K562 (cell line): ENCODE data around the gene SERPIND1. TPM values are rescaled to one million over a fixed set of nuclear protein-coding genes. Genes with fewer than 3 reads are reported as not detected.

Experiments
- ARID3B ChIP-seq: fragments of 250-450 bp; sonication (Bioruptor Pico); IDR thresholded peaks from 2 replicates; pipeline ENCODE4 v1.4.0; 2020; ENCODE audit warnings: borderline replicate concordance
- ATF3 ChIP-seq, 2 experiments: fragments of 450-650 bp in 1 of 2; sonication (generic) in 1 of 2; formaldehyde crosslinking in 1 of 2; IDR thresholded peaks in 1 of 2; conservative IDR thresholded peaks in 1 of 2; 2 replicates each; pipeline versions ENCODE4 v1.6.1 to v1.8.1; 2016 to 2023; ENCODE audit warnings: mild to moderate bottlenecking in 2 of 2, moderate library complexity in 2 of 2, inconsistent platforms in 1 of 2, missing genetic modification reagents in 1 of 2
- CSDE1 ChIP-seq, 2 experiments: fragments of 450-650 bp; IDR thresholded peaks; 2 replicates each; pipeline ENCODE4 v1.6.1; 2016; ENCODE audit warnings: mild to moderate bottlenecking in 1 of 2
- E2F4 ChIP-seq: sonication (generic); formaldehyde crosslinking; IDR thresholded peaks from 2 replicates; pipeline ENCODE4 v1.8.0; 2022; ENCODE audit warnings: mild to moderate bottlenecking, low read depth, missing genetic modification reagents
- GMEB1 ChIP-seq: fragments of 250-450 bp; sonication (Bioruptor Pico); IDR thresholded peaks from 2 replicates; pipeline ENCODE4 v1.4.0; 2020; ENCODE audit warnings: mild to moderate bottlenecking
- HDAC2 ChIP-seq: fragments of 450-650 bp; IDR thresholded peaks from 2 replicates; pipeline ENCODE4 v1.6.1; 2016; ENCODE audit warnings: mild to moderate bottlenecking
- JUND ChIP-seq, 2 experiments: IDR thresholded peaks; 2 replicates in 1 of 2; 3 replicates in 1 of 2; pipeline ENCODE4 v1.6.1; 2011; ENCODE audit warnings: borderline replicate concordance in 2 of 2, low read depth in 2 of 2, low read length in 2 of 2, improper control_type of control experiment in 1 of 2, missing biosample characterization in 1 of 2, missing genetic modification characterization in 1 of 2, missing genetic modification reagents in 1 of 2
- MAX ChIP-seq: sonication (generic); formaldehyde crosslinking; IDR thresholded peaks from 2 replicates; pipeline ENCODE4 v1.9.0; 2022; ENCODE audit warnings: mild to moderate bottlenecking, missing genetic modification reagents
- MLX ChIP-seq, 2 experiments: fragments of 450-650 bp in 1 of 2; sonication (generic) in 1 of 2; formaldehyde crosslinking; conservative IDR thresholded peaks; 2 replicates each; pipeline versions ENCODE4 v1.4.0 to v1.8.1; 2020 to 2022; ENCODE audit warnings: mild to moderate bottlenecking in 1 of 2, missing genetic modification reagents in 1 of 2
- NEUROD1 ChIP-seq: fragments of 150-350 bp; IDR thresholded peaks from 2 replicates; pipeline ENCODE4 v1.6.1; 2014; ENCODE audit warnings: borderline replicate concordance, low read length, low read depth; ENCODE audit not compliant: partially characterized antibody
- NFIX ChIP-seq: fragments of 250-450 bp; sonication (Bioruptor Pico); IDR thresholded peaks from 2 replicates; pipeline ENCODE4 v1.4.0; 2020; ENCODE audit warnings: low read depth, mild to moderate bottlenecking, moderate library complexity
- TEAD1 ChIP-seq, 2 experiments: fragments of 450-650 bp in 1 of 2; sonication (generic) in 1 of 2; formaldehyde crosslinking; IDR thresholded peaks; 2 replicates each; pipeline versions ENCODE4 v1.4.0 to v1.8.0; 2020 to 2022; ENCODE audit warnings: mild to moderate bottlenecking in 2 of 2, missing genetic modification reagents in 1 of 2
- USF1 ChIP-seq: sonication (generic); formaldehyde crosslinking; IDR thresholded peaks from 2 replicates; pipeline ENCODE4 v1.9.0; 2022; ENCODE audit warnings: mild to moderate bottlenecking, missing genetic modification reagents
- ZFP91 ChIP-seq: sonication (generic); formaldehyde crosslinking; IDR thresholded peaks from 2 replicates; pipeline ENCODE4 v1.8.0; 2022; ENCODE audit warnings: mild to moderate bottlenecking, missing genetic modification reagents
- ZNF121 ChIP-seq: sonication (generic); formaldehyde crosslinking; conservative IDR thresholded peaks from 2 replicates; pipeline ENCODE4 v1.8.0; 2022; ENCODE audit warnings: missing genetic modification reagents
- polyA plus RNA-seq, 8 experiments: library from polyadenylated mRNA; depleted of rRNA in 4 of 8; stranded (reverse) in 5 of 8; unstranded in 3 of 8; fragments of >200 nt; fragmentation: Nextera tagmentation in 2 of 8; fragmentation: Illumina TruSeq in 1 of 8; extraction: Ambion mirVana in 2 of 8; extraction: Trizol in 1 of 8; gene quantifications; 2 replicates each; pipeline versions ENCODE4 v1.2.1 to v1.2.3, GENCODE V29; 2011 to 2014; ENCODE audit warnings: inconsistent platforms in 1 of 8, missing spikeins in 1 of 8
- total RNA-seq, 7 experiments: library from RNA; depleted of rRNA in 6 of 7; stranded (reverse); fragments of >200 nt in 6 of 7; fragmentation: Illumina TruSeq in 2 of 7; extraction: Trizol in 2 of 7; gene quantifications; 2 replicates each; pipeline versions ENCODE4 v1.2.1 to v1.2.3, GENCODE V29; 2011 to 2021; ENCODE audit warnings: low replicate concordance in 1 of 7

SERPIND1 gene
- total and polyA plus RNA-seq, 9 of the 15 experiments (the other 6 are each of a cell fraction or from before 2014, with no cell fraction given): 0.04 to 0.11 (median 0.09) TPM; not detected in 6

- TF ChIP-seq ZFP91 (0 out of 2 replicates have a peak, but pooled peaks have one; percentile 26), NEUROD1 (peak; percentile 12), ATF3 (IDR thresholded peaks at IDR 0.05) (no peak), ATF3 (CRISPR knock-in tag; conservative IDR thresholded peaks at IDR 0.05) (no peak), USF1 (CRISPR knock-in tag) (peak; percentile 17; the same call in 1 of the 2 replicates), MLX (CRISPR knock-in tag; conservative IDR thresholded peaks at IDR 0.05) (0 out of 4 replicates have a peak, but pooled peaks of 1 of the 2 experiments have one; percentile 82), NFIX (CRISPR knock-in tag) (no peak), CSDE1 (IDR thresholded peaks at IDR 0.05) (no peak), MAX (CRISPR knock-in tag) (peak; percentile 28; the same call in 1 of the 2 replicates), TEAD1 (CRISPR knock-in tag; IDR thresholded peaks at IDR 0.05) (no peak), HDAC2 (no peak), ZNF121 (CRISPR knock-in tag) (no peak), ARID3B (CRISPR knock-in tag) (no peak), GMEB1 (CRISPR knock-in tag) (no peak), JUND (IDR thresholded peaks at IDR 0.05; ENCODE audit: borderline replicate concordance, low read depth, low read length) (no peak), JUND (tag; IDR thresholded peaks at IDR 0.05; ENCODE audit: borderline replicate concordance, low read depth, low read length) (no peak), E2F4 (CRISPR knock-in tag) (0 out of 2 replicates have a peak, but pooled peaks have one; percentile 70)
Measured at GRCh38 chr22:20809538-20810185, 35.7 kb downstream of the SERPIND1 start (continued).
